HEK293T (cell line): ENCODE results near the gene ABCA3.

Source experiments
- CTCF ChIA-PET: fragments of 350-600 bp; formaldehyde crosslinking; extraction: SDS; loops from one replicate; lab custom pipeline; 2021; ENCODE audit warnings: antibody characterized with exemption, inconsistent platforms; lab: Yijun Ruan, JAX
- POLR2A ChIA-PET: fragments of 350-600 bp; formaldehyde crosslinking; extraction: SDS; loops from one replicate; lab custom pipeline; 2020; ENCODE audit warnings: antibody characterized with exemption, inconsistent platforms; lab: Yijun Ruan, JAX
- DNase-seq: peaks from one replicate; pipeline ENCODE4 v3.0.0; 2012; ENCODE audit warnings: mixed read lengths; ENCODE audit errors: extremely low spot score
- ARNT ChIP-seq: fragments of 450-650 bp; IDR thresholded peaks from 2 replicates; pipeline ENCODE4 v1.6.1; 2017; ENCODE audit warnings: mild to moderate bottlenecking
- BHLHE40 ChIP-seq: fragments of 450-650 bp; IDR thresholded peaks from 2 replicates; pipeline ENCODE4 v1.6.1; 2016; ENCODE audit warnings: mild to moderate bottlenecking, moderate library complexity, borderline replicate concordance
- CTBP1 ChIP-seq: fragments of 450-650 bp; IDR thresholded peaks from 2 replicates; pipeline ENCODE4 v1.6.1; 2016; ENCODE audit warnings: borderline replicate concordance
- ELF4 ChIP-seq: fragments of 450-650 bp; IDR thresholded peaks from 2 replicates; pipeline ENCODE4 v1.6.1; 2017; ENCODE audit warnings: antibody characterized with exemption
- FOXA1 ChIP-seq: fragments of 450-650 bp; IDR thresholded peaks from 2 replicates; pipeline ENCODE4 v1.6.1; 2016; ENCODE audit warnings: mild to moderate bottlenecking
- FOXK2 ChIP-seq: fragments of 450-650 bp; IDR thresholded peaks from 2 replicates; pipeline ENCODE4 v1.6.1; 2016; ENCODE audit warnings: mild to moderate bottlenecking
- FOXM1 ChIP-seq: fragments of 450-650 bp; IDR thresholded peaks from 2 replicates; pipeline ENCODE4 v1.6.1; 2017; ENCODE audit warnings: mild to moderate bottlenecking, borderline replicate concordance
- HDGF ChIP-seq: fragments of 450-650 bp; IDR thresholded peaks from 2 replicates; pipeline ENCODE4 v1.6.1; 2017; ENCODE audit warnings: antibody characterized with exemption, borderline replicate concordance
- L3MBTL2 ChIP-seq: fragments of 450-650 bp; conservative IDR thresholded peaks from 2 replicates; pipeline ENCODE4 v1.6.1; 2016; ENCODE audit warnings: mild to moderate bottlenecking
- LEF1 ChIP-seq: fragments of 450-650 bp; IDR thresholded peaks from 2 replicates; pipeline ENCODE4 v1.6.1; 2017; ENCODE audit warnings: mild to moderate bottlenecking, borderline replicate concordance
- NFRKB ChIP-seq: fragments of 450-650 bp; IDR thresholded peaks from 2 replicates; pipeline ENCODE4 v1.6.1; 2016; ENCODE audit warnings: mild to moderate bottlenecking, moderate library complexity
- SP1 ChIP-seq: fragments of 450-650 bp; IDR thresholded peaks from 2 replicates; pipeline ENCODE4 v1.6.1; 2017
- SUZ12 ChIP-seq: fragments of 450-650 bp; IDR thresholded peaks from 2 replicates; pipeline ENCODE4 v1.6.1; 2016; ENCODE audit warnings: mild to moderate bottlenecking
- TARDBP ChIP-seq: fragments of 450-650 bp; IDR thresholded peaks from 2 replicates; pipeline ENCODE4 v1.6.1; 2016
- ZNF384 ChIP-seq: fragments of 450-650 bp; IDR thresholded peaks from 2 replicates; pipeline ENCODE4 v1.6.1; 2016
- TF ChIP-seq, protein P1 (sequence below): fragments of 450-650 bp; IDR thresholded peaks from 2 replicates; pipeline ENCODE4 v1.6.1; 2016

ABCA3 gene

DNA sequence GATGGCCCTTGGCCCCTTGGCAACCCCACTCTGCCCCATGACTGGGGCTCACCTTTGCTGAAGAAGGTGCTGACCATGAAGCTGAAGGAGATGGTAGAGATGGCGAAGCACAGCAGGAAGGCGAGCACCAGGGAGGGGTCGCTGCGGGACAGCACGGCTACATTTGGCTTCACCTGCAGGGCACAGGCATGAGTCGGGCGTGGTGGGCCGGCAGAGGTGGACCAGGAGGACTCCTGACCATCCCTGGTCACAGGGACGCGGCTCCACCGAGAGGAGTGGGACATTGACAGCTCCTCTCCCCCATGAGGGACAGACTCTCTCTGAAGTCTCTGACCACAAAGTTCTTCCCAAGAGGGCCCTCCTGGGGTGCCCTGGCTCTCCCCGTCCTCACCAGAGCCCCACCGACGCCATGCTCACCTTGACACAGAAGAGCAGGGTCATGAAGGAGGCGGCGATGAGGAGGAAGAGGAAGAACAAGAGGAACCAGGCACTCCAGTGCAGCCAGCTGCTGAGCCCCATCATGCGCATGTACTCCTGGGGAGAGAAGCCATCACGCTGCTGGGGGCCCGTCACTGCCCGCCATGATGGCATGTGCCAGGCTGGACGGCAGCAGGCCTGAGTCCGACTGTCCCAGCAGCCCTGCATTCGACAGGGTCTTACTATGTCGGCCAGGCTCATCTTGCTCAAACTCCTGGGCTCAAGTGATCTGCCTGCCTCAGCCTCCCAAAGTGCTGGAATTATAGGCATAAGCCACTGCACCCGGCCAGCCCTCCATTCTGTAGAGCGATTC lies 23.1 kb downstream of the ABCA3 start:
- POLR2A ChIA-PET, result no interaction called here
- DNase-seq, result no peak
- no peak for TF ChIP-seq HDGF
- TF ChIP-seq LEF1, result no peak
- no peak for TF ChIP-seq BHLHE40
- TF ChIP-seq ZNF384, result no peak
- TF ChIP-seq SUZ12, result no peak
- TF ChIP-seq, protein P1, sequence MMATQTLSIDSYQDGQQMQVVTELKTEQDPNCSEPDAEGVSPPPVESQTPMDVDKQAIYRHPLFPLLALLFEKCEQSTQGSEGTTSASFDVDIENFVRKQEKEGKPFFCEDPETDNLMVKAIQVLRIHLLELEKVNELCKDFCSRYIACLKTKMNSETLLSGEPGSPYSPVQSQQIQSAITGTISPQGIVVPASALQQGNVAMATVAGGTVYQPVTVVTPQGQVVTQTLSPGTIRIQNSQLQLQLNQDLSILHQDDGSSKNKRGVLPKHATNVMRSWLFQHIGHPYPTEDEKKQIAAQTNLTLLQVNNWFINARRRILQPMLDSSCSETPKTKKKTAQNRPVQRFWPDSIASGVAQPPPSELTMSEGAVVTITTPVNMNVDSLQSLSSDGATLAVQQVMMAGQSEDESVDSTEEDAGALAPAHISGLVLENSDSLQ, result no peak
- no peak for TF ChIP-seq CTBP1
- no peak for TF ChIP-seq FOXM1
- TF ChIP-seq ELF4, result no peak
- no peak for TF ChIP-seq FOXA1
- no peak for TF ChIP-seq L3MBTL2
- no peak for TF ChIP-seq ARNT
- TF ChIP-seq SP1, result no peak
- CTCF ChIA-PET, result interaction anchor here (0.6 kb wide), 1 partner anchor 29 kb away, joined by 6 read pairs; no protein-coding TSS in a partner anchor

DNA sequence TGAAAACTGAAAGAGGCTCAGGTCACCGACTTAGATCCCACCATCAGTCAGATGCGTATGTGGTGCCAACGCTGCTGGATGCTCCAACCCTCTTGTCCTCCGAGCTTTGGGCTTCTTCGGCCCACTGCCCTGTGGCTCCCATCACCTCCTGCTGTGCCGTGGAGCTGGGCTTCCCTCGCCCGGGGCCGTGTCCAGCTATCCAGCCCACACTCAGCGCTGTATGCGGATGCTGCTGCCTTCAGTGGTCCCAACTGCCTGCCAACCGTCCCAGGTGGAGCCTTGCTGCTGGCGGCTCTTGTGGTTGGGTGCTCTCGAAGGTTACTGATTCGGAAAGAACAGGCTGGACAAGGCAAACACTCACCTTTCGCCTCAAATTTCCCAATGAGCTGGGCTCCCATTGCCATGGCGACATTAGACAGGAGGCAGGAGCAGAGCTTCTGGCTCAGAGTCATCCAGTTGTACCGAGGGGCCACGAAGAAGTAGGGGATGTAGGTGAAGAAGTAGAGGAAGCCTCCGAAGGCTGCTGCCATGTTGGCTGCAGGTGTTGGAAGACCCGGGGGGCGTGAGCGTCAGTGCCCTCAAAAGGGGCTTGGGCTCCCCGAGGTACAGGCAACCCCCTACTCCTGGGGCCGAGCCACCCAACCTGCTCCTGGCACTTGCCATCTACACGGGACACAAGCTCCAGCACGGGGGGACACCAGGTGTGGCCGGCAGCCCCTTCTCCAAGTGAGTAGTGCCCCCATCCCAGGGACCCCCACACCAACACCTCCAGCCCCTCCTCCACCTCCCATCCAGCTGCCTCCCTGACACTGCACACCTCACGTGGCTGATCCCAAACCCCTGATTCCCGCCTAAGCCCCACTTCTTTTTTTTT lies 32.2 kb downstream of the ABCA3 start:
- ChIA-PET CTCF (interaction anchor here (0.7 kb wide), 1 partner anchor 162 kb away, joined by 3 read pairs; no protein-coding TSS in a partner anchor), POLR2A (no interaction called here)
- TF ChIP-seq ZNF384, result no peak
- no peak for TF ChIP-seq TARDBP
- TF ChIP-seq FOXA1, result no peak
- no peak for TF ChIP-seq HDGF
- TF ChIP-seq ARNT, result no peak
- no peak for TF ChIP-seq FOXK2
- no peak for TF ChIP-seq FOXM1
- no peak for TF ChIP-seq L3MBTL2
- no peak for TF ChIP-seq BHLHE40
- TF ChIP-seq SP1, result no peak
- no peak for TF ChIP-seq NFRKB
- TF ChIP-seq ELF4, result no peak
- TF ChIP-seq, protein P1, result no peak
- no peak for TF ChIP-seq CTBP1
- no peak for TF ChIP-seq SUZ12
- no peak for TF ChIP-seq LEF1
- DNase-seq, result no peak

DNA sequence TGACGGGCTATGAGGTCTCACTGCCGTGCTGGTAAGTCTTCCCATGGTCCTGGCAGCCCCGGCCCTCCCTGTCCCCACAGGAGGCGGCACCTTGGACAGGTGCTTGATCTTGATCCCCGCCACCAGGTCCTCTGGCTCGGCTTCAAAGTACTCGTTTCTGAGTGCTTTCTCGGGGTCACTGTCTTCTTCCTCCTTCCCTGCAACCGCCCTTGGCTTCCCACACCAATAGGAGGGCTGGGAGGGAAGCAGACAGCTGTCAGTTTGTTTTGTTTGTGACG lies 40.7 kb downstream of the ABCA3 start:
- ChIA-PET POLR2A (no interaction called here), CTCF (no interaction called here)
- no peak for DNase-seq
- no peak for TF ChIP-seq FOXA1

DNA sequence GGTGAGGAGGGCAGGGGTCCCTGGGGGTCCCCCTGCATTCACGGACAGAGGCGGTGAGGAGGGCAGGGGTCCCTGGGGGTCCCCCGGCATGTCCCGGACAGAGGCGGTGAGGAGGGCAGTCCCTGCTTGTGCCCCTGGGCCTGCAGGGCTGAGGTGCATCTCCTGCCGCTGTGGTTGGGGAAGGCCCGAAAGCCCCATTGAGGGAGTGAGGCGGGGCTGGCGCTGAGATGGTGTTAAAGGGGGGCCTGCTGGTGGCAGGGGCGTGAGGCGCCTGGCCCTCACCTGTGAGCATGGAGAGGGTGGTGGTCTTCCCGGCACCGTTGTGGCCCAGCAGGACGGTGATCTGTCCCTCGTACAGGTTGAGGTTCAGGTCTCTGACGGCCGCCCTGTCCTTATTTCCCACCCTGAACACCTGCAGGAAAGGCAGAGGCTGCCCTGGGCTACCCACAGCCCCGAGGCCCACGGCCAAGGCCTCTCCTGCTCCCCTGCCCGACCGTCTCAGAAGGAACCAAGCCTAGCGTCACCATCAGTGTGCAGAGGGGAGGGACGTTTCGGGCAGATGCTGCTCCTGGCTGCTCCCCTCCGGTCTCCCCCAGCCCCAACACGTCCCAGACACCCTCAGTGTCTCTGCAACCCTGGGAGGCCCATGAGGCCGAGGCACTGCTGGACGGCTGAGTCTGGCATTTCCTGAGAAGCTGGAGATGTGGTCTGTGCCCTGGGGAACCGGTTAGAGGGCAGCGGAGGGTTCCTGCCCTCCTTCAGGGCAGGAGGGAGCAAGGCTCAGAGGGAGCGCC lies 41.2 kb downstream of the ABCA3 start:
- TF ChIP-seq SUZ12, result no peak
- no peak for TF ChIP-seq BHLHE40
- TF ChIP-seq ZNF384, result no peak
- no peak for TF ChIP-seq L3MBTL2
- TF ChIP-seq FOXA1, result no peak
- TF ChIP-seq HDGF, result no peak
- no peak for TF ChIP-seq TARDBP
- TF ChIP-seq ELF4, result no peak
- no peak for TF ChIP-seq CTBP1
- CTCF ChIA-PET, result no interaction called here
- no peak for DNase-seq
- POLR2A ChIA-PET, result no interaction called here

DNA sequence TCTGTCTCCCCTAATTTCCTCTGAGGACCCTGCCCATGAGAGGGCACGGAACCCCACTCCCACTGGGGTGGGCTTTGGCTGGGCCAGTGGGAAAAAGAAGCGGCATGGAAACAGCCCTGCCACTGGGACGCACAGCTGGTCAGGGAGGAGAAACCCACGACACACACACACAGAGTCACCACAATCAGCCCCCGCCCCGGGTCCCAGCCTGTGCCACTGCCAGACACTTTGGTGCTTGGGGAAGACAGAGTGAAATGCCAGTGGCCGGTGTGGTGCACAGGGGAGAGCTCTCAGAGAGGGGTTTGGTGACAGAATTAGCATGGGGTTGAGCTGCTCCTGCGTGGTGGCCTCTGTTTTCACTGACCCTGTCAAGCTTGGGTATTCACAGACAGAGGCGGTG lies 41.9 kb downstream of the ABCA3 start:
- CTCF ChIA-PET, result no interaction called here
- TF ChIP-seq FOXA1 (no peak), TARDBP (no peak), LEF1 (no peak), FOXM1 (no peak), HDGF (no peak), SP1 (no peak), NFRKB (no peak), ARNT (no peak), CTBP1 (no peak), SUZ12 (no peak), ZNF384 (no peak)
- TF ChIP-seq, protein P1, result no peak
- POLR2A ChIA-PET, result no interaction called here
- DNase-seq, result no peak
